Stimulated activated naive B cell treated with anti-CD40 and anti-IgM and Interleukin-4, amounts not matched to agents 10 μg/mL and 1 μg/mL and 100 μg/mL, for 72 hours (primary cell): ENCODE measurements around the gene PEX10.

Experiments used
- ATAC-seq, 2 donors: fragments of 150-1000 bp; cut with Tn5 transposase; replicated peaks; 2 replicates each; pipeline ENCODE4 v1.10.0; 2021; ENCODE audit warnings: moderate library complexity in 1 of 2
- DNase-seq: peaks from one replicate; pipeline ENCODE4 v3.0.0; 2021
- H3K27ac Mint-ChIP-seq: one replicate; pipeline ENCODE4 v1.8.0; 2022; ENCODE audit warnings: mild to moderate bottlenecking, mixed read lengths
- H3K27me3 Mint-ChIP-seq, 2 donors: one replicate each; pipeline ENCODE4 v1.8.0; 2022; ENCODE audit warnings: mixed read lengths in 2 of 2
- H3K36me3 Mint-ChIP-seq, 2 donors: one replicate each; pipeline ENCODE4 v1.8.0; 2022; ENCODE audit warnings: mixed read lengths in 2 of 2, mild to moderate bottlenecking in 1 of 2
- H3K4me1 Mint-ChIP-seq, 2 donors: one replicate each; pipeline ENCODE4 v1.8.0; 2022; ENCODE audit warnings: mixed read lengths in 2 of 2, mild to moderate bottlenecking in 1 of 2
- H3K4me3 Mint-ChIP-seq, 2 donors: one replicate each; pipeline ENCODE4 v1.8.0; 2022; ENCODE audit warnings: mild to moderate bottlenecking in 2 of 2, mixed read lengths in 2 of 2, moderate library complexity in 1 of 2
- H3K9me3 Mint-ChIP-seq, 2 donors: one replicate each; pipeline ENCODE4 v1.8.0; 2022; ENCODE audit warnings: mixed read lengths in 2 of 2, mild to moderate bottlenecking in 1 of 2

The PEX10 gene

GRCh38 chr1:2378956-2379732 lies 33.2 kb downstream of the PEX10 start:
- H3K9me3 Mint-ChIP-seq = no peaks in the 10 kb centered on the region
- peak overlapping the region; percentile 75 for H3K27ac Mint-ChIP-seq
- peaks cover 0 to 2% of the 10 kb centered on the region in 2 donors for H3K36me3 Mint-ChIP-seq
- ATAC-seq = no peak
- DNase-seq = no peak
- H3K27me3 Mint-ChIP-seq = no peaks in the 10 kb centered on the region
- H3K4me3 Mint-ChIP-seq = peak overlapping the region in 1 of 2 donors; percentile 3
- peaks cover 15 to 24% of the 10 kb centered on the region in 2 donors for H3K4me1 Mint-ChIP-seq

- peak overlapping the region; percentile 31 for H3K27ac Mint-ChIP-seq
- DNase-seq = no peak
- no peaks in the 10 kb centered on the region for H3K36me3 Mint-ChIP-seq
- peaks cover 15 to 27% of the 10 kb centered on the region in 2 donors for H3K4me1 Mint-ChIP-seq
- no peak for ATAC-seq
- no peak overlapping the region for H3K4me3 Mint-ChIP-seq
- no peaks in the 10 kb centered on the region for H3K9me3 Mint-ChIP-seq
- H3K27me3 Mint-ChIP-seq = no peaks in the 10 kb centered on the region
Measured at GRCh38 chr1:2378441-2378851, 33.9 kb downstream of the PEX10 start.

- no peaks in the 10 kb centered on the region for H3K27me3 Mint-ChIP-seq
- H3K4me3 Mint-ChIP-seq = no peak overlapping the region
- no peaks in the 10 kb centered on the region for H3K9me3 Mint-ChIP-seq
- no peaks in the 10 kb centered on the region for H3K36me3 Mint-ChIP-seq
- ATAC-seq (no peak), DNase-seq (no peak)
- no peak overlapping the region for H3K27ac Mint-ChIP-seq
- H3K4me1 Mint-ChIP-seq = peaks cover 15 to 27% of the 10 kb centered on the region in 2 donors
Measured at GRCh38 chr1:2377751-2378440, 34.5 kb downstream of the PEX10 start.

DNA sequence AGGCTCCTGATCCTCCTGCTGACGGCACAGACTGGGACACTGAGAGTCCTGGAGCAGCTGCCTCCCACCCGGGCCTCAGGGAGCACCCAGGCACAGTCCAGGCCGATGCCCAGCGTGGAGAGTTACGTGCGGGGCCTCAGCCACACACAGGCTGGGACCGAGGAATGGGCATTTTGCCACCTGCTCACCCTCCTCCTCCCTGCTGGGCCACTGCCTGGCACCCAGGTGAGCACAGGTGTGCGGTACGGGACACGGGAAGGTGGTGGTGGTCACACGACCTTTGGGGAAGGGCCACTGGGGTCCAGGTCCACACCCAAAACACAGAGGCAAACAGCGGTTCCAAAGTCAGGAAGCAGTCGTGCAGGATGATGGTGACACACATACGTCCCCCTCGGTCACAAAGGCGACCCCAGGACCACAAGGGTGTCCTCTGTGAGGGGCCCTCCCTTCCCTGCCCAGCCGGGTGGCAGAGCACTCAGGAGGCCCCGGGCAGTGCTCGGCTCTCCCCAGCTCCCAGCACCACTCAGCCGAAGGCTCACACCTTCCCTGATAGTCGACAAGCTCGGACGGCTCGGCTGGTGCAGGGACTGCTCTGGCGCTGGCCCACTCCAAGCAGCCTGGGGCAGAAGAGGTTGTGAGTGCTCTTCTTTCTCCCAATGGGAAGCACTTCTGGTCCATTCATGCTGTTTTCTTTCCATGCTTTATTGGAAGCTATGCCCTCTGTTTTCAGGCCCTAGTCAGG lies 35.3 kb downstream of the PEX10 start:
- Mint-ChIP-seq H3K9me3 (no peaks in the 10 kb centered on the region), H3K4me3 (no peak overlapping the region), H3K27me3 (no peaks in the 10 kb centered on the region), H3K36me3 (no peaks in the 10 kb centered on the region), H3K4me1 (peaks cover 15 to 27% of the 10 kb centered on the region in 2 donors), H3K27ac (no peak overlapping the region)
- DNase-seq (no peak), ATAC-seq (no peak)

DNA sequence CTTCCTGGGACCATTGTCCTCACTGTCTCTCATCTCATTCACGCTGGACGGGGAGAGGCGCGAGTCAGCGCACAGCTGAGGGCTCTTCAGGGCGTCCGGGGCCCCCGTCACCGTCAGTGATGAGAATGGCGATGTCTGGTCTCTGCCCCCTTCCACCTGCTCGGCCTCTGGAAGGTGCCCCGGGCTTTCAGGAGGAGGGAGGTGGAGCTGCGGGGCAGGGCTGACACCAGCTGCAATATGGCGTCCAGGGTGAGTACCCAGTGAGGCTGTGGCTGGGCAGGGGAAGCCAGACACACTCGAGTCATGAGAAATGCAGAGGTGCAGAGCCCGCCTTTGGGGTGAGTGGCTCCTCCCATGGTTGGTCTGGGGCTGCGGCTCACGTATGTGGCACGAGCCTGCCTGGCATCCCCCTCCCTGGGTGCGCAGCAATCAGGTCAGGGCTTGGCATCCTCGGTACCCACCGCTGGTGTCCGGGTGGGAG lies 36.1 kb downstream of the PEX10 start:
- H3K36me3 Mint-ChIP-seq = no peaks in the 10 kb centered on the region
- peaks cover 13 to 21% of the 10 kb centered on the region in 2 donors for H3K4me1 Mint-ChIP-seq
- H3K4me3 Mint-ChIP-seq = no peak overlapping the region
- H3K27me3 Mint-ChIP-seq = no peaks in the 10 kb centered on the region
- ATAC-seq (no peak), DNase-seq (no peak)
- H3K27ac Mint-ChIP-seq = no peak overlapping the region
- H3K9me3 Mint-ChIP-seq = no peaks in the 10 kb centered on the region

GRCh38 chr1:2375923-2376260 lies 36.5 kb downstream of the PEX10 start:
- Mint-ChIP-seq H3K4me3 (no peak overlapping the region), H3K36me3 (peaks cover 0 to 4% of the 10 kb centered on the region in 2 donors), H3K27ac (no peak overlapping the region), H3K9me3 (no peaks in the 10 kb centered on the region), H3K4me1 (peaks cover 13 to 21% of the 10 kb centered on the region in 2 donors), H3K27me3 (no peaks in the 10 kb centered on the region)
- ATAC-seq = no peak
- no peak for DNase-seq

- peak overlapping the region; percentile 79 for H3K27ac Mint-ChIP-seq
- ATAC-seq (no peak), DNase-seq (no peak)
- H3K4me1 Mint-ChIP-seq = peaks cover 13 to 21% of the 10 kb centered on the region in 2 donors
- no peaks in the 10 kb centered on the region for H3K9me3 Mint-ChIP-seq
- no peak overlapping the region for H3K4me3 Mint-ChIP-seq
- peaks cover 0 to 5% of the 10 kb centered on the region in 2 donors for H3K36me3 Mint-ChIP-seq
- no peaks in the 10 kb centered on the region for H3K27me3 Mint-ChIP-seq
Measured at GRCh38 chr1:2375246-2375922, 37.0 kb downstream of the PEX10 start.

- Mint-ChIP-seq H3K27me3 (no peaks in the 10 kb centered on the region), H3K27ac (no peak overlapping the region), H3K36me3 (peaks cover 0 to 5% of the 10 kb centered on the region in 2 donors), H3K4me3 (no peak overlapping the region), H3K9me3 (no peaks in the 10 kb centered on the region), H3K4me1 (peaks cover 8 to 14% of the 10 kb centered on the region in 2 donors)
- no peak for DNase-seq
- no peak for ATAC-seq
Measured at GRCh38 chr1:2374252-2375155, 37.9 kb downstream of the PEX10 start.

- no peak overlapping the region for H3K4me3 Mint-ChIP-seq
Measured at GRCh38 chr1:2373551-2374251, 38.7 kb downstream of the PEX10 start.

DNA sequence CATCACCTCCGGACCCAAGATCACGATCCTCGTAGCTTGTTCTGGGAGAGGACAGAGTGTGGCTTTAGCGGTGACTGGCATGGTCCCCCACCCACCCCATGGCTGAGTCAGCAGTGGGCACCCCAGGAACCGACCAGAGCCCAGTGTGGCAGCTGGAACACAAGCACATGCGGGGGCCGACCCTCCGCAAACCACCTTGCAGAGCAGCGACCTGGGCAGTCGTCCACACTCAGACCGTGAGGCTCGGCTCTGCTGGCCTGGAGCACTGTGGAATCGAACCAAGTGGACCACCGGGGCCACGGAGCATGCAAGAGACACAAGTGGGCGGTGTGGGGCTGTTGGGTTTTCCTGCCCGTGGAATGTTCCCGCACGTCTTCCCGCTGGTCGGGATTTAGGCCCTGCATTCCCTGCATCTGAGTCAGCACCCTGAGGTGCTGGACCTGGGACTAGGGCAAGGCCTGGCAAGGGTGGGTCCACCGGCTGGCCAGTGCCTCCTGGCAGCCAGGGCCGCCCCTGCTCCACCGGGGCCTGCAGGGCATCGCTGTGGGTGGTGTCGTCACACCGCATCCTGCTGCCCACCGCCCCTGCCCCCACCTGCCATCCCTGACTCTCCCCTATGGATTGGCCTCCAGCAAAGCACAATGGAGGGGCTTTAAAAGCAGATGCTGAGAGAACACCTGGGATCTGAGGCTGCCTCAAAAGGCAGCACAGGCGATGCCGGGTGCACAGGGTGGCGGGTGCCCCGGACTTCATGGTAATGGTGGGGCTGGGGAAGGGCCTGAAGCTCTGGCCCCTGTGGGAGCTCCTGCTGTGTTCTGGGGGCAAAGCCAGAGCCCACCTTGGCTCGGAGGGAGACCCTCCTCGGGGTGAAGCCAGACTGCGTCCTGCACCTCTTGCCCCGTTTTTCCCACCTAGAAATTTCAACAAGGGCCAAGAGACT lies 39.5 kb downstream of the PEX10 start:
- Mint-ChIP-seq H3K4me3 (no peak overlapping the region), H3K27ac (no peak overlapping the region), H3K9me3 (no peaks in the 10 kb centered on the region), H3K27me3 (no peaks in the 10 kb centered on the region), H3K4me1 (peaks cover 1 to 6% of the 10 kb centered on the region in 2 donors), H3K36me3 (peaks cover 0 to 9% of the 10 kb centered on the region in 2 donors)
- ATAC-seq (no peak), DNase-seq (no peak)

More at GRCh38 chr1:2373551-2374251, 38.7 kb downstream of the PEX10 start:
- ATAC-seq (no peak), DNase-seq (no peak)
- Mint-ChIP-seq H3K4me1 (peaks cover 1 to 6% of the 10 kb centered on the region in 2 donors), H3K9me3 (no peaks in the 10 kb centered on the region), H3K27ac (no peak overlapping the region), H3K27me3 (no peaks in the 10 kb centered on the region), H3K36me3 (peaks cover 0 to 5% of the 10 kb centered on the region in 2 donors)

DNA sequence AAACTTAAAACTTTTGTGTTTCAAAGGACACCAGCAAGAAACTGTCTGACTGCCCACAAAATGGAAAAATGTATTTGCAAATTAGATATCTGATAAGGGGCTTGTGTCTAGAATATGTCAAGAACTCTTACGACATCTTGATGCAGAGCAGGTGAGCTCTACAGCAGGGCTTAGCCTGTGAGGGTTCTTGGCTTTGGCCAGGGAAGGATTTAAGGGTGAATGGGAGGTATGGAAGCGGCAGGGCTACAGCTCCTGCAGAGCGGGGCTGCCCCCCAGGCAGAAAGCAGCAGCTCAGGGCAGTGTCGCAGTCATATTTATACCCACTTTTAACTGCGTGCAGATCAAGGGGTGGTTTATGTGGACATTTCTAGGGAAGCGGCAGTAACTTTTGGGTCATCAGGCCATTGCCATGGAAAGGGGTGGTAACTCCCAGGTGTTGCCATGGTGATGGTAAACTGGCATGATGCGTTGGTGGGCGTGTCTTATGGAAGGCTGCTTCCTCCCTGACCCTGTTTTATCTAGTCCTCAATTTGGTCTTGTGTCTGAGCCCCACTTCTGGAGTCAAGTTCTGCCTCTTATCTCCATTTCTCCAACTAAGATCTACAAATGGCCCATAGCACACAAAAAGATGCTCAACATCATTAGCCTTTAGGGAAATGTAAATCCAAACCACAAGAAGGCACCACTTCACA lies 44.2 kb downstream of the PEX10 start:
- Mint-ChIP-seq H3K36me3 (peaks cover 0 to 14% of the 10 kb centered on the region in 2 donors), H3K27me3 (no peaks in the 10 kb centered on the region), H3K27ac (peak overlapping the region; percentile 48), H3K9me3 (peaks cover 0 to 5% of the 10 kb centered on the region in 2 donors), H3K4me1 (no peaks in the 10 kb centered on the region), H3K4me3 (no peak overlapping the region)
- DNase-seq (no peak), ATAC-seq (no peak)
